Panc1 (cell line): ENCODE data around the gene CCND1. TPM values are rescaled to one million over a fixed set of nuclear protein-coding genes. Genes with fewer than 3 reads are reported as not detected.

ENCODE experiments used
- ATAC-seq: fragments of 200-7000 bp; cut with Tn5 transposase; 2 replicates; pipeline ENCODE4 v1.9.1; 2020; ENCODE audit warnings: mild to moderate bottlenecking, moderate library complexity
- BruUV-seq: library from RNA; stranded (reverse); fragments of 400-500 nt; replicated peaks from 2 replicates; lab custom pipeline; 2021; lab: Mats Ljungman, UMichigan
- CTCF ChIA-PET: fragments of 300-600 bp; sonication (Branson Sonifier 250); formaldehyde crosslinking; loops from one replicate; lab custom pipeline; 2022; ENCODE audit warnings: antibody characterized with exemption; lab: Charles Lee
- POLR2A ChIA-PET: fragments of 300-600 bp; sonication (Branson Sonifier 250); formaldehyde crosslinking; loops from one replicate; lab custom pipeline; 2022; ENCODE audit warnings: antibody characterized with exemption; lab: Charles Lee
- DNase-seq: peaks from one replicate; pipeline ENCODE4 v3.0.0-alpha.2; 2010; ENCODE audit warnings: low read depth, low spot score
- H3K27ac ChIP-seq: 2 replicates; pipeline ENCODE4 v1.5.1; 2011; ENCODE audit warnings: mild to moderate bottlenecking, low read length, inconsistent platforms
- H3K27me3 ChIP-seq: fragments of 200-500 bp; sonication (Bioruptor generic); 2 replicates; pipeline ENCODE4 v1.6.0; 2014; ENCODE audit warnings: low read length, inconsistent platforms; ENCODE audit not compliant: control insufficient read depth, insufficient read depth
- H3K36me3 ChIP-seq: fragments of 200-500 bp; sonication (Bioruptor generic); 2 replicates; pipeline ENCODE4 v1.5.1; 2014; ENCODE audit warnings: inconsistent platforms, mild to moderate bottlenecking, low read length, moderate library complexity; ENCODE audit not compliant: control insufficient read depth, insufficient read depth
- H3K4me1 ChIP-seq: 2 replicates; pipeline ENCODE4 v1.5.1; 2011; ENCODE audit warnings: inconsistent platforms, mild to moderate bottlenecking, low read length, moderate library complexity; ENCODE audit not compliant: control insufficient read depth, insufficient read depth
- H3K4me3 ChIP-seq, 2 experiments: 2 replicates each; pipeline ENCODE4 v1.5.1; 2011 to 2012; ENCODE audit warnings: low read depth in 2 of 2, low read length in 2 of 2, mild to moderate bottlenecking in 2 of 2, inconsistent platforms in 1 of 2, moderate library complexity in 1 of 2
- H3K9me3 ChIP-seq: fragments of 200-500 bp; sonication (Bioruptor generic); 2 replicates; pipeline ENCODE4 v1.5.1; 2014; ENCODE audit warnings: low read depth, mild to moderate bottlenecking, inconsistent platforms, low read length, moderate library complexity; ENCODE audit not compliant: control insufficient read depth, insufficient read depth
- POLR2AphosphoS5 ChIP-seq: IDR thresholded peaks from 2 replicates; pipeline ENCODE4 v1.6.1; 2012; ENCODE audit warnings: mild to moderate bottlenecking, low read depth, low read length, moderate library complexity
- SIN3A ChIP-seq: IDR thresholded peaks from 2 replicates; pipeline ENCODE4 v1.6.1; 2012; ENCODE audit warnings: low read depth, mild to moderate bottlenecking, low read length, moderate library complexity, borderline replicate concordance; ENCODE audit not compliant: insufficient read depth
- TCF7L2 ChIP-seq: IDR thresholded peaks from 2 replicates; pipeline ENCODE4 v1.6.1; 2011; ENCODE audit warnings: mild to moderate bottlenecking, low read depth, low read length, inconsistent platforms
- in situ Hi-C: cut with HindIII; loops from 2 replicates; pipeline ENCODE4 v1.10.0; 2016; ENCODE audit warnings: low sequenced_read_pairs, low pct_unique_long_range_greater_than_20kb
- intact Hi-C: fragments of 100-400 bp; cut with micrococcal nuclease; formaldehyde crosslinking; loops from one replicate; pipeline ENCODE4 v1.10.0; 2022; ENCODE audit not compliant: unreplicated experiment
- total RNA-seq: library from RNA; stranded (reverse); gene quantifications from one replicate; pipeline ENCODE4 v1.2.1, GENCODE V29; 2021; ENCODE audit not compliant: unreplicated experiment
- TF ChIP-seq, protein P1 (sequence below): fragments of 450-650 bp; IDR thresholded peaks from 2 replicates; pipeline ENCODE4 v1.5.1; 2017; ENCODE audit warnings: mild to moderate bottlenecking
- TF ChIP-seq, protein P2 (sequence below), 2 experiments: IDR thresholded peaks; 2 replicates each; pipeline ENCODE4 v1.6.1; 2011 to 2012; ENCODE audit warnings: low read depth in 2 of 2, control low read depth in 1 of 2, low read length in 1 of 2, mild to moderate bottlenecking in 1 of 2, moderate library complexity in 1 of 2; ENCODE audit not compliant: insufficient read depth in 1 of 2

The CCND1 gene
- total RNA-seq, 1 experiment from 2014 or later: 259 TPM

DNA sequence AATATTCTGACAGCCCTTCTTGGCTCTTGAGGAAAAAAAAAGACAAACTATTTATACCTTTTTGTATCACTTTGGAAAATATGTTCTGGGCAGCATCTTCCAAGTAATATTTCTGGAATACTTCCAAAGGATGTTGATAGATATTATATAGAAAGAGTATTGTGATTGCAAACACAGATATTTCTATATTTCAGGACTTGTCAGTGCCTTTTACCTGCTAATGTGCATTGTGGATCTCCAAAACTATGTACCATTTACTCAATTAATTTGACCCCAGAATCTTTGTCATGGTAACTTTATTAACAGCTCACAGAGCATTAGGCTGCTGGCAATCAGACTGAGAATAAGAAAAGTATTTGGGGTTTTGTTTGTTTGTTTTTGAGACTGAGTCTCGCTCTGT lies 16.7 kb upstream of the CCND1 start:
- ChIA-PET POLR2A (interaction anchor here (0.7 kb wide), 1 partner anchor 181 kb away, joined by 7 read pairs; no protein-coding TSS in a partner anchor), CTCF (no interaction called here)
- ATAC-seq: no peak

DNA sequence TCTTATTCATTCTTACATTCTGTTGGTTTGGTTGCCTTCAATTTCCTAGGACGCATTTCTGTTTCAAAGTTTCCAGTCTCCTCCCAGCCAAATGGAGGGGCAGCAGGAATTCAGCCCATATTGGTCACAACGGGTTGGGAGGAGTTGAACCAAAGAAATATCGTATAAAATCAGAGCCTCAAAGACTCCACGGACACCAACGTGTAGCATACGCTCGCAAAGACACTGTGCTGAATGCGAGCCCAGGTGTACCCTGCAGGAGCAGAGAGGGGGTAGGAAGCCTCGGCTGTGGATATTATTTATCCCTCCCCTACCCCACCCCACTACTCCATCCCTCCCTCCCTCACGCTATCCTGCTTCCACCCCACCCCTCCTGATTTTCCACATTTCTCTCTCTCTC lies 15.5 kb upstream of the CCND1 start:
- in situ Hi-C loops (no loop called here), intact Hi-C loops (no loop called here)
- BruUV-seq: no TSS peak
- ChIA-PET CTCF (no interaction called here), POLR2A (no interaction called here)
- Histone ChIP-seq H3K9me3 (no peaks in the 10 kb centered on the region), H3K27me3 (no peaks in the 10 kb centered on the region), H3K4me1 (no peaks in the 10 kb centered on the region), H3K36me3 (no peaks in the 10 kb centered on the region), H3K27ac (no peak overlapping the region), H3K4me3 (no peak overlapping the region)
- ATAC-seq (no peak), DNase-seq (no peak)
- TF ChIP-seq TCF7L2: no peak
- TF ChIP-seq, protein P1, sequence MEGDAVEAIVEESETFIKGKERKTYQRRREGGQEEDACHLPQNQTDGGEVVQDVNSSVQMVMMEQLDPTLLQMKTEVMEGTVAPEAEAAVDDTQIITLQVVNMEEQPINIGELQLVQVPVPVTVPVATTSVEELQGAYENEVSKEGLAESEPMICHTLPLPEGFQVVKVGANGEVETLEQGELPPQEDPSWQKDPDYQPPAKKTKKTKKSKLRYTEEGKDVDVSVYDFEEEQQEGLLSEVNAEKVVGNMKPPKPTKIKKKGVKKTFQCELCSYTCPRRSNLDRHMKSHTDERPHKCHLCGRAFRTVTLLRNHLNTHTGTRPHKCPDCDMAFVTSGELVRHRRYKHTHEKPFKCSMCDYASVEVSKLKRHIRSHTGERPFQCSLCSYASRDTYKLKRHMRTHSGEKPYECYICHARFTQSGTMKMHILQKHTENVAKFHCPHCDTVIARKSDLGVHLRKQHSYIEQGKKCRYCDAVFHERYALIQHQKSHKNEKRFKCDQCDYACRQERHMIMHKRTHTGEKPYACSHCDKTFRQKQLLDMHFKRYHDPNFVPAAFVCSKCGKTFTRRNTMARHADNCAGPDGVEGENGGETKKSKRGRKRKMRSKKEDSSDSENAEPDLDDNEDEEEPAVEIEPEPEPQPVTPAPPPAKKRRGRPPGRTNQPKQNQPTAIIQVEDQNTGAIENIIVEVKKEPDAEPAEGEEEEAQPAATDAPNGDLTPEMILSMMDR: no peak
- TF ChIP-seq SIN3A: no peak
- TF ChIP-seq POLR2AphosphoS5: no peak
- TF ChIP-seq, protein P2, sequence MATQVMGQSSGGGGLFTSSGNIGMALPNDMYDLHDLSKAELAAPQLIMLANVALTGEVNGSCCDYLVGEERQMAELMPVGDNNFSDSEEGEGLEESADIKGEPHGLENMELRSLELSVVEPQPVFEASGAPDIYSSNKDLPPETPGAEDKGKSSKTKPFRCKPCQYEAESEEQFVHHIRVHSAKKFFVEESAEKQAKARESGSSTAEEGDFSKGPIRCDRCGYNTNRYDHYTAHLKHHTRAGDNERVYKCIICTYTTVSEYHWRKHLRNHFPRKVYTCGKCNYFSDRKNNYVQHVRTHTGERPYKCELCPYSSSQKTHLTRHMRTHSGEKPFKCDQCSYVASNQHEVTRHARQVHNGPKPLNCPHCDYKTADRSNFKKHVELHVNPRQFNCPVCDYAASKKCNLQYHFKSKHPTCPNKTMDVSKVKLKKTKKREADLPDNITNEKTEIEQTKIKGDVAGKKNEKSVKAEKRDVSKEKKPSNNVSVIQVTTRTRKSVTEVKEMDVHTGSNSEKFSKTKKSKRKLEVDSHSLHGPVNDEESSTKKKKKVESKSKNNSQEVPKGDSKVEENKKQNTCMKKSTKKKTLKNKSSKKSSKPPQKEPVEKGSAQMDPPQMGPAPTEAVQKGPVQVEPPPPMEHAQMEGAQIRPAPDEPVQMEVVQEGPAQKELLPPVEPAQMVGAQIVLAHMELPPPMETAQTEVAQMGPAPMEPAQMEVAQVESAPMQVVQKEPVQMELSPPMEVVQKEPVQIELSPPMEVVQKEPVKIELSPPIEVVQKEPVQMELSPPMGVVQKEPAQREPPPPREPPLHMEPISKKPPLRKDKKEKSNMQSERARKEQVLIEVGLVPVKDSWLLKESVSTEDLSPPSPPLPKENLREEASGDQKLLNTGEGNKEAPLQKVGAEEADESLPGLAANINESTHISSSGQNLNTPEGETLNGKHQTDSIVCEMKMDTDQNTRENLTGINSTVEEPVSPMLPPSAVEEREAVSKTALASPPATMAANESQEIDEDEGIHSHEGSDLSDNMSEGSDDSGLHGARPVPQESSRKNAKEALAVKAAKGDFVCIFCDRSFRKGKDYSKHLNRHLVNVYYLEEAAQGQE (IDR thresholded peaks at IDR 0.05; ENCODE audit: insufficient read depth in 1 of 2, low read depth in 2 of 2, low read length in 1 of 2): no peak

More for the DNA sequence above, 16.7 kb upstream of the CCND1 start:
- H3K4me3 ChIP-seq: no peak overlapping the region
- H3K27ac ChIP-seq: no peak overlapping the region
- intact Hi-C loops (no loop called here), in situ Hi-C loops (no loop called here)
- no peaks in the 10 kb centered on the region for H3K36me3 ChIP-seq
- no peaks in the 10 kb centered on the region for H3K27me3 ChIP-seq
- H3K9me3 ChIP-seq: no peaks in the 10 kb centered on the region
- no peak for DNase-seq
- H3K4me1 ChIP-seq: no peaks in the 10 kb centered on the region
- TF ChIP-seq SIN3A: no peak
- no peak for TF ChIP-seq POLR2AphosphoS5
- TF ChIP-seq TCF7L2: no peak
- TF ChIP-seq, protein P2 (IDR thresholded peaks at IDR 0.05; ENCODE audit: insufficient read depth in 1 of 2, low read depth in 2 of 2, low read length in 1 of 2): no peak
- TF ChIP-seq, protein P1: no peak
- no TSS peak for BruUV-seq
